HEK293 (cell line): ENCODE measurements around the gene RIPPLY2.

Experiments
- BCL11B ChIP-seq: fragments of 450-650 bp; formaldehyde crosslinking; IDR thresholded peaks from 2 replicates; pipeline ENCODE4 v1.5.1; 2016; ENCODE audit warnings: low read depth, missing biosample characterization, missing genetic modification characterization
- EGR2 ChIP-seq: fragments of 450-650 bp; formaldehyde crosslinking; IDR thresholded peaks from 2 replicates; pipeline ENCODE4 v1.5.1; 2016; ENCODE audit warnings: low read depth, missing biosample characterization, missing genetic modification characterization
- GLIS2 ChIP-seq: fragments of 450-650 bp; formaldehyde crosslinking; IDR thresholded peaks from 2 replicates; pipeline ENCODE4 v1.5.1; 2016; ENCODE audit warnings: missing biosample characterization, missing genetic modification characterization
- INSM2 ChIP-seq: fragments of 450-650 bp; formaldehyde crosslinking; IDR thresholded peaks from 2 replicates; pipeline ENCODE4 v1.5.1; 2016; ENCODE audit warnings: missing biosample characterization, missing genetic modification characterization
- KLF1 ChIP-seq: fragments of 450-650 bp; formaldehyde crosslinking; IDR thresholded peaks from 2 replicates; pipeline ENCODE4 v1.5.1; 2016; ENCODE audit warnings: missing biosample characterization, missing genetic modification characterization
- KLF10 ChIP-seq: fragments of 450-650 bp; IDR thresholded peaks from 2 replicates; pipeline ENCODE4 v1.5.1; 2018; ENCODE audit warnings: missing biosample characterization, mild to moderate bottlenecking, missing genetic modification characterization
- MEIS1 ChIP-seq: sonication (generic); formaldehyde crosslinking; IDR thresholded peaks from 2 replicates; pipeline ENCODE4 v1.8.1; 2022; ENCODE audit warnings: missing genetic modification reagents, mild to moderate bottlenecking, borderline replicate concordance
- PATZ1 ChIP-seq: fragments of 450-650 bp; formaldehyde crosslinking; IDR thresholded peaks from 2 replicates; pipeline ENCODE4 v1.5.1; 2016; ENCODE audit warnings: missing biosample characterization, missing genetic modification characterization
- SP3 ChIP-seq: fragments of 450-650 bp; formaldehyde crosslinking; IDR thresholded peaks from 2 replicates; pipeline ENCODE4 v1.5.1; 2016; ENCODE audit warnings: missing biosample characterization, missing genetic modification characterization
- TRIM28 ChIP-seq: IDR thresholded peaks from 2 replicates; pipeline ENCODE4 v1.6.1; 2011; ENCODE audit warnings: low read length, control low read depth, borderline replicate concordance
- TSHZ1 ChIP-seq: fragments of 450-650 bp; formaldehyde crosslinking; IDR thresholded peaks from 2 replicates; pipeline ENCODE4 v1.5.1; 2016; ENCODE audit warnings: missing biosample characterization, missing genetic modification characterization, borderline replicate concordance
- WT1 ChIP-seq: fragments of 450-650 bp; formaldehyde crosslinking; IDR thresholded peaks from 2 replicates; pipeline ENCODE4 v1.5.1; 2016; ENCODE audit warnings: missing biosample characterization, missing genetic modification characterization
- YY1 ChIP-seq: fragments of 450-650 bp; formaldehyde crosslinking; IDR thresholded peaks from 2 replicates; pipeline ENCODE4 v1.5.1; 2018; ENCODE audit warnings: missing biosample characterization, missing genetic modification characterization
- ZBTB6 ChIP-seq: fragments of 450-650 bp; formaldehyde crosslinking; IDR thresholded peaks from 2 replicates; pipeline ENCODE4 v1.5.1; 2017; ENCODE audit warnings: missing biosample characterization, missing genetic modification characterization
- ZNF121 ChIP-seq: fragments of 450-650 bp; formaldehyde crosslinking; IDR thresholded peaks from 2 replicates; pipeline ENCODE4 v1.5.1; 2016; ENCODE audit warnings: missing biosample characterization, missing genetic modification characterization
- ZNF132 ChIP-seq: fragments of 450-650 bp; formaldehyde crosslinking; IDR thresholded peaks from 2 replicates; pipeline ENCODE4 v1.5.1; 2017; ENCODE audit warnings: missing biosample characterization, missing genetic modification characterization, borderline replicate concordance
- ZNF140 ChIP-seq: fragments of 450-650 bp; formaldehyde crosslinking; IDR thresholded peaks from 2 replicates; pipeline ENCODE4 v1.5.1; 2016; ENCODE audit warnings: missing biosample characterization, missing genetic modification characterization
- ZNF155 ChIP-seq: fragments of 450-650 bp; formaldehyde crosslinking; IDR thresholded peaks from 2 replicates; pipeline ENCODE4 v1.5.1; 2016; ENCODE audit warnings: missing biosample characterization, missing genetic modification characterization
- ZNF175 ChIP-seq: fragments of 450-650 bp; formaldehyde crosslinking; IDR thresholded peaks from 2 replicates; pipeline ENCODE4 v1.5.1; 2016; ENCODE audit warnings: missing biosample characterization, missing genetic modification characterization
- ZNF214 ChIP-seq: fragments of 450-650 bp; formaldehyde crosslinking; IDR thresholded peaks from 2 replicates; pipeline ENCODE4 v1.5.1; 2017; ENCODE audit warnings: missing biosample characterization, mild to moderate bottlenecking, missing genetic modification characterization, borderline replicate concordance
- ZNF23 ChIP-seq: fragments of 450-650 bp; formaldehyde crosslinking; IDR thresholded peaks from 2 replicates; pipeline ENCODE4 v1.5.1; 2016; ENCODE audit warnings: missing biosample characterization, missing genetic modification characterization, borderline replicate concordance
- ZNF239 ChIP-seq: fragments of 450-650 bp; formaldehyde crosslinking; IDR thresholded peaks from 2 replicates; pipeline ENCODE4 v1.5.1; 2016; ENCODE audit warnings: missing biosample characterization, missing genetic modification characterization
- ZNF24 ChIP-seq: fragments of 450-650 bp; formaldehyde crosslinking; IDR thresholded peaks from 2 replicates; pipeline ENCODE4 v1.5.1; 2016; ENCODE audit warnings: missing biosample characterization, missing genetic modification characterization
- ZNF311 ChIP-seq: fragments of 450-650 bp; formaldehyde crosslinking; IDR thresholded peaks from 2 replicates; pipeline ENCODE4 v1.5.1; 2017; ENCODE audit warnings: missing biosample characterization, missing genetic modification characterization, borderline replicate concordance
- ZNF404 ChIP-seq: fragments of 450-650 bp; formaldehyde crosslinking; IDR thresholded peaks from 2 replicates; pipeline ENCODE4 v1.5.1; 2017; ENCODE audit warnings: missing biosample characterization, missing genetic modification characterization
- ZNF513 ChIP-seq: fragments of 450-650 bp; IDR thresholded peaks from 2 replicates; pipeline ENCODE4 v1.5.1; 2018; ENCODE audit warnings: missing biosample characterization, missing genetic modification characterization
- ZNF529 ChIP-seq: fragments of 450-650 bp; formaldehyde crosslinking; IDR thresholded peaks from 2 replicates; pipeline ENCODE4 v1.5.1; 2017; ENCODE audit warnings: missing genetic modification characterization, missing biosample characterization; ENCODE audit not compliant: insufficient replicate concordance
- ZNF580 ChIP-seq: fragments of 450-650 bp; formaldehyde crosslinking; IDR thresholded peaks from 2 replicates; pipeline ENCODE4 v1.5.1; 2016; ENCODE audit warnings: missing biosample characterization, missing genetic modification characterization
- ZNF677 ChIP-seq: fragments of 450-650 bp; IDR thresholded peaks from 2 replicates; pipeline ENCODE4 v1.5.0; 2018; ENCODE audit warnings: missing biosample characterization, mild to moderate bottlenecking, missing genetic modification characterization, moderate library complexity
- ZNF843 ChIP-seq: fragments of 450-650 bp; formaldehyde crosslinking; IDR thresholded peaks from 2 replicates; pipeline ENCODE4 v1.5.1; 2016; ENCODE audit warnings: missing biosample characterization, missing genetic modification characterization

The RIPPLY2 gene

GRCh38 chr6:83859410-83860358 is 6.5 kb downstream of the RIPPLY2 start, which contains the start of gene CYB5R4 (continued):
- TF ChIP-seq MEIS1 (CRISPR knock-in tag) = no peak
- peak; percentile 96 for TF ChIP-seq KLF10 (tag by site-specific recombination)
- TF ChIP-seq SP3 (tag by site-specific recombination) = peak; percentile 89
- TF ChIP-seq ZNF175 (tag by site-specific recombination) = no peak
- TF ChIP-seq WT1 (tag by site-specific recombination) = peak; percentile 46; the same call in 1 of the 2 replicates
- TF ChIP-seq BCL11B (tag by site-specific recombination) = peak; percentile 86
- no peak for TF ChIP-seq TSHZ1 (tag by site-specific recombination)
- peak; percentile 91 for TF ChIP-seq TRIM28
- TF ChIP-seq ZNF24 (tag by site-specific recombination) = no peak
- TF ChIP-seq ZNF214 (tag by site-specific recombination) = no peak
- TF ChIP-seq ZNF239 = no peak
- no peak for TF ChIP-seq ZNF23
- TF ChIP-seq ZNF311 (tag by site-specific recombination) = no peak
- no peak for TF ChIP-seq YY1 (tag by site-specific recombination)
- TF ChIP-seq GLIS2 (tag by site-specific recombination) = peak; percentile 89
- TF ChIP-seq EGR2 = no peak
- TF ChIP-seq ZNF580 = 0 out of 2 replicates have a peak, but pooled peaks have one; percentile 82
- peak; percentile 72 for TF ChIP-seq KLF1
- no peak for TF ChIP-seq ZNF121 (tag by site-specific recombination)
- TF ChIP-seq ZNF132 (tag by site-specific recombination) = no peak
- TF ChIP-seq ZBTB6 (tag by site-specific recombination) = peak; percentile 40
- TF ChIP-seq ZNF843 (tag by site-specific recombination) = peak; percentile 29
- TF ChIP-seq INSM2 (tag by site-specific recombination) = peak; percentile 80; the same call in 1 of the 2 replicates
- no peak for TF ChIP-seq ZNF529 (tag by site-specific recombination)
- no peak for TF ChIP-seq ZNF155 (tag by site-specific recombination)
- TF ChIP-seq ZNF513 (tag by site-specific recombination) = no peak
- no peak for TF ChIP-seq ZNF140
- TF ChIP-seq ZNF677 (tag by site-specific recombination) = no peak
- peak; percentile 94 for TF ChIP-seq PATZ1 (tag by site-specific recombination)
- TF ChIP-seq ZNF404 = no peak
